Measurements from ENCODE around the gene PDE11A. TPM values are rescaled to one million over a fixed set of nuclear protein-coding genes. Genes with fewer than 3 reads are reported as not detected.

The PDE11A gene
- total and polyA plus RNA-seq, 2 experiments from 2014 or later = 0.08 to 0.73 TPM

GRCh38 chr2:177896587-177896986 is 176.0 kb downstream of the PDE11A start:
- TF ChIP-seq CTCF (conservative IDR thresholded peaks at IDR 0.05; ENCODE audit: low read depth in 2 of 2) (no peak), EZH2 (IDR thresholded peaks at IDR 0.05; ENCODE audit: low read depth, unreplicated experiment) (no peak), ZNF114 (CRISPR knock-in tag; IDR thresholded peaks at IDR 0.05) (no peak), POLR2AphosphoS5 (IDR thresholded peaks at IDR 0.05; ENCODE audit: low read depth) (no peak), CREB1 (CRISPR knock-in tag; IDR thresholded peaks at IDR 0.05; ENCODE audit: low read depth) (no peak), ZNF331 (CRISPR knock-in tag; IDR thresholded peaks at IDR 0.05; ENCODE audit: low read depth) (no peak), ZNF462 (CRISPR knock-in tag; IDR thresholded peaks at IDR 0.05) (no peak), NANOG (IDR thresholded peaks at IDR 0.05; ENCODE audit: borderline replicate concordance) (no peak), STAT1 (IDR thresholded peaks at IDR 0.05; ENCODE audit: unreplicated experiment) (no peak), ETS1 (IDR thresholded peaks at IDR 0.05) (no peak), REST (IDR thresholded peaks at IDR 0.05; ENCODE audit: unreplicated experiment) (no peak), EZH2phosphoT487 (IDR thresholded peaks at IDR 0.05; ENCODE audit: unreplicated experiment) (no peak), JUNB (IDR thresholded peaks at IDR 0.05; ENCODE audit: unreplicated experiment) (no peak)
- Histone ChIP-seq H2AFZ (no peak overlapping the region), H3K27me3 (ENCODE audit: insufficient read depth) (no peaks in the 10 kb centered on the region), H3K9me2 (ENCODE audit: insufficient read depth) (no peaks in the 10 kb centered on the region), H3K79me2 (replicated peaks; ENCODE audit: insufficient read depth) (no peaks in the 10 kb centered on the region), H3F3A (replicated peaks; ENCODE audit: low read depth) (no peaks in the 10 kb centered on the region), H4K20me1 (replicated peaks; ENCODE audit: insufficient read depth) (no peaks in the 10 kb centered on the region), H3K4me3 (no peak overlapping the region), H3K4me1 (ENCODE audit: insufficient read depth) (peaks cover 7% of the 10 kb centered on the region; the same call in 1 of the 2 replicates), H3K4me2 (no peak overlapping the region), H3K36me3 (ENCODE audit: insufficient read depth) (no peaks in the 10 kb centered on the region), H3K27ac (ENCODE audit: low read depth) (no peak overlapping the region)
- Mint-ChIP-seq H3K4me3 (no peak overlapping the region), H3K36me3 (ENCODE audit: low read depth) (no peaks in the 10 kb centered on the region), H3K9me3 (no peaks in the 10 kb centered on the region), H3K27me3 (ENCODE audit: insufficient read depth, low read depth, poor library complexity) (no peaks in the 10 kb centered on the region), H3K4me1 (peaks cover 11% of the 10 kb centered on the region; the same call in 2 of the 3 replicates), H3K27ac (no peak overlapping the region)
- DNase-seq (ENCODE audit: low spot score) (no peak), ATAC-seq (no peak)
